ENCODE data around the gene IKBKG. TPM values are rescaled to one million over a fixed set of nuclear protein-coding genes. Genes with fewer than 3 reads are reported as not detected.

IKBKG gene
- total and polyA plus RNA-seq, 2 of the 4 experiments (the other 2 are of a cell fraction): 16.5 to 38.2 TPM

DNA sequence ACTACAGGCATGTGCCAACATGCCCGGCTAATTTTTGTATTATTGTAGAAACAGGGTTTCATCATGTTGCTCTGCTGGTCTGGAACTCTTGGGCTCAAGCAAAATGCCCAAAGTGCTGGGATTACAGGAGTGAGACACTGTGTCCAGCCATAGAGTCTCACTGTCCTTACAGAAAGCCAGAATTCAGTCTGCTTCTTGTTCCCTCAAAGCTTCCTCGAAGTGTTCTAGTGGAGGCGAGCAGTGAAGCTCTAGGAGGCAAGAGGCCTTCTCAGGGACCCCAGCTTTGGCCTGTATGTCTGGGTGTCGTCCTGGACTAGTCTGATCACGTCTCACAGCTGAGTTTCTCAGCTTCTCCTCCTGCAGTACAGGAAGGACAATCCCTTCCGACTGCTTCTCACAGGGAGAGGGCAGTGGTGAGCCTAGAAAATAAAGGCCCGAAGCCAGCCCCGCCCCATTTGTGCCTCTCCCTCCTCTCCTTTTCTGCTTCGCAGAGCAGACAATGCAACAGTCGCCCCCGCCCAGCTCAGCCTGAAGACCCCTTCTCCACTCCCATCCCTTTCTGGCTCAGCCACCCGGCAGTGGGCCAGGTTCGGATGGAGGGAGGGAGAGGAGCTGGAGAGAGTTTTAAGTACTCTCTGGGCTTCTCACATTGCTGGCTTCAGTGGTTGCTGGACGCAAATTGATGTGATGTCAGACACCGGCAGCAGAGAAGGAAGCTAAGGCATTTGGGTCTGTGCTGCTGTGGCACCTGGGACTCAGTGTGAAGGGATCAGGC lies 20.3 kb upstream of the IKBKG start:
- H2AK9ac ChIP-seq (replicated peaks; ENCODE audit: low read depth, low read length, poor library complexity): peak overlapping the region; percentile 93
- dilution Hi-C loops (cut with HindIII; ENCODE audit: low sequenced_read_pairs, unreplicated experiment): no loop called here
- no peaks in the 10 kb centered on the region for H3K27me3 ChIP-seq (ENCODE audit: control insufficient read depth, insufficient read depth, low read length)
- no peaks in the 10 kb centered on the region for H4K20me1 ChIP-seq (ENCODE audit: insufficient read depth, low read length)
- H3K9ac ChIP-seq (ENCODE audit: low read depth, low read length): peak overlapping the region; percentile 82
- peak overlapping the region; percentile 40; the same call in 1 of the 2 replicates for H3K56ac ChIP-seq (ENCODE audit: extremely low read depth, insufficient read depth, low read length)
- POLR2A ChIA-PET (ENCODE audit: unreplicated experiment): no interaction called here
- peak overlapping the region; percentile 94 for H4K91ac ChIP-seq (ENCODE audit: insufficient read depth, low read depth, low read length)
- peak overlapping the region; percentile 47 for H3K4me2 ChIP-seq (ENCODE audit: low read depth, low read length)
- H2AK5ac ChIP-seq (ENCODE audit: low read depth, low read length): 0 out of 2 replicates have a peak overlapping the region, but pooled peaks have one; percentile 76
- in situ Hi-C loops (cut with MboI; ENCODE audit: low sequenced_read_pairs): loop anchor here (25.0 kb wide), 1 partner anchor 1565 kb away; no protein-coding TSS in a partner anchor
- no TSS peak for BruUV-seq (replicated peaks)
- no peaks in the 10 kb centered on the region; a peak in 1 of 4 replicates for H3K79me1 ChIP-seq (ENCODE audit: low read depth in 1 of 2, low read length in 2 of 2)
- H2BK20ac ChIP-seq (ENCODE audit: low read depth, low read length): 0 out of 2 replicates have a peak overlapping the region, but pooled peaks have one; percentile 35
- intact Hi-C loops (cut with micrococcal nuclease): loop anchor here (1.0 kb wide), 1 partner anchor 37 kb away; the partner anchor contains the start of gene SLC10A3
- H2BK15ac ChIP-seq (ENCODE audit: low read depth, low read length): peak overlapping the region; percentile 49; the same call in 1 of the 3 replicates
- peak overlapping the region; percentile 97 for H3K14ac ChIP-seq (replicated peaks; ENCODE audit: low read depth, low read length)
- DNase-seq (peak; percentile 67), ATAC-seq (ENCODE audit: low read depth) (peak; percentile 76)
- H4K8ac ChIP-seq (ENCODE audit: low read depth in 2 of 2, low read length in 2 of 2): peak overlapping the region; percentile 55 to 95
- WGBS, 2 experiments (ENCODE audit: extremely low coverage in 2 of 2, insufficient read length in 1 of 2): 35% methylated on average over 4 of the region's 15 CpGs; no CpG with 5 or more reads in 1 of the 2 experiments
- peak overlapping the region; percentile 89 for H2BK5ac ChIP-seq (ENCODE audit: low read depth, low read length, poor library complexity, severe bottlenecking)
- H4K5ac ChIP-seq (ENCODE audit: low read depth, low read length): peak overlapping the region; percentile 100
- CTCF ChIA-PET: interaction anchor here (0.8 to 1.8 kb wide), 3 partner anchors 8 to 67 kb away, joined by 5 read pairs; no protein-coding TSS in a partner anchor
- H2BK120ac ChIP-seq (ENCODE audit: low read depth, low read length): peak overlapping the region; percentile 70; the same call in 1 of the 2 replicates
- H3K18ac ChIP-seq (ENCODE audit: low read depth, low read length): peak overlapping the region; percentile 99
- peaks cover 10% of the 10 kb centered on the region for H3K4me1 ChIP-seq (ENCODE audit: control insufficient read depth, insufficient read depth, low read length)
- peak overlapping the region; percentile 98 for H3K27ac ChIP-seq (ENCODE audit: insufficient read depth, low read length)
- H3K9me1 ChIP-seq (ENCODE audit: insufficient read depth, low read length): 0 out of 2 replicates have a peak, but pooled peaks cover 2% of the 10 kb centered on the region
- H3K4me3 ChIP-seq (ENCODE audit: insufficient read depth, low read depth, low read length): no peak overlapping the region
- no peaks in the 10 kb centered on the region; the same call in 1 of the 2 replicates for H3K9me3 ChIP-seq (ENCODE audit: control insufficient read depth, insufficient read depth, low read length)
- H3K36me3 ChIP-seq (ENCODE audit: control insufficient read depth, insufficient read depth, low read length): peaks cover 14% of the 10 kb centered on the region; the same call in 1 of the 2 replicates
- H3K23ac ChIP-seq (ENCODE audit: low read depth, low read length): peak overlapping the region; percentile 84
- TF ChIP-seq, protein P1, sequence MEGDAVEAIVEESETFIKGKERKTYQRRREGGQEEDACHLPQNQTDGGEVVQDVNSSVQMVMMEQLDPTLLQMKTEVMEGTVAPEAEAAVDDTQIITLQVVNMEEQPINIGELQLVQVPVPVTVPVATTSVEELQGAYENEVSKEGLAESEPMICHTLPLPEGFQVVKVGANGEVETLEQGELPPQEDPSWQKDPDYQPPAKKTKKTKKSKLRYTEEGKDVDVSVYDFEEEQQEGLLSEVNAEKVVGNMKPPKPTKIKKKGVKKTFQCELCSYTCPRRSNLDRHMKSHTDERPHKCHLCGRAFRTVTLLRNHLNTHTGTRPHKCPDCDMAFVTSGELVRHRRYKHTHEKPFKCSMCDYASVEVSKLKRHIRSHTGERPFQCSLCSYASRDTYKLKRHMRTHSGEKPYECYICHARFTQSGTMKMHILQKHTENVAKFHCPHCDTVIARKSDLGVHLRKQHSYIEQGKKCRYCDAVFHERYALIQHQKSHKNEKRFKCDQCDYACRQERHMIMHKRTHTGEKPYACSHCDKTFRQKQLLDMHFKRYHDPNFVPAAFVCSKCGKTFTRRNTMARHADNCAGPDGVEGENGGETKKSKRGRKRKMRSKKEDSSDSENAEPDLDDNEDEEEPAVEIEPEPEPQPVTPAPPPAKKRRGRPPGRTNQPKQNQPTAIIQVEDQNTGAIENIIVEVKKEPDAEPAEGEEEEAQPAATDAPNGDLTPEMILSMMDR (conservative IDR thresholded peaks at IDR 0.05; ENCODE audit: low read depth, low read length): peak; percentile 52
- TF ChIP-seq MAFK (IDR thresholded peaks at IDR 0.05; ENCODE audit: low read depth, low read length) (no peak), RAD21 (IDR thresholded peaks at IDR 0.05; ENCODE audit: low read length) (peak; percentile 38), MAZ (IDR thresholded peaks at IDR 0.05; ENCODE audit: borderline replicate concordance, low read depth, low read length) (no peak)
- peak overlapping the region; percentile 94 for H3K4ac ChIP-seq (ENCODE audit: low read depth, low read length)
- peak overlapping the region; percentile 86 for H2AFZ ChIP-seq (replicated peaks; ENCODE audit: low read length, poor library complexity)
